ENCODE measurements around the gene FZD4.

Gene FZD4

GRCh38 chr11:86898689-86899088, 56.5 kb downstream of the FZD4 start:
- Histone ChIP-seq H3K9me3 (ENCODE audit: control insufficient read depth, insufficient read depth, low read depth, low read length) (no peaks in the 10 kb centered on the region), H3K36me3 (ENCODE audit: control insufficient read depth in 2 of 2, insufficient read depth in 1 of 2, low read length in 2 of 2) (no peaks in the 10 kb centered on the region), H3K27ac (ENCODE audit: extremely low read depth, low read depth, low read length) (no peak overlapping the region), H3K4me1 (ENCODE audit: control insufficient read depth, insufficient read depth, low read length) (no peaks in the 10 kb centered on the region), H3K4me3 (ENCODE audit: low read depth, low read length) (no peak overlapping the region)
- TF ChIP-seq ZNF324 (tag by site-specific recombination; IDR thresholded peaks at IDR 0.05) (no peak), ZNF311 (tag by site-specific recombination; IDR thresholded peaks at IDR 0.05; ENCODE audit: borderline replicate concordance) (no peak), ZNF623 (tag by site-specific recombination; IDR thresholded peaks at IDR 0.05) (no peak), ZNF501 (tag by site-specific recombination; IDR thresholded peaks at IDR 0.05) (no peak), ZNF302 (tag by site-specific recombination; IDR thresholded peaks at IDR 0.05; ENCODE audit: low read depth) (no peak), ZNF10 (tag by site-specific recombination; IDR thresholded peaks at IDR 0.05) (no peak), ZBTB1 (tag by site-specific recombination; IDR thresholded peaks at IDR 0.05) (no peak), IKZF3 (tag by site-specific recombination; IDR thresholded peaks at IDR 0.05) (no peak), ZBTB17 (tag by site-specific recombination; IDR thresholded peaks at IDR 0.05) (no peak), HIC1 (tag by site-specific recombination; IDR thresholded peaks at IDR 0.05) (no peak)
- CTCF ChIA-PET = interaction anchor here (0.6 to 1.4 kb wide), 2 partner anchors 29 to 52 kb away, joined by 3 to 4 read pairs; no protein-coding TSS in a partner anchor
- POLR2A ChIA-PET = interaction anchor here (0.7 kb wide), 1 partner anchor 349 kb away, joined by 4 read pairs; no protein-coding TSS in a partner anchor

- Histone ChIP-seq H3K4me3 (ENCODE audit: low read depth, low read length) (no peak overlapping the region), H3K36me3 (ENCODE audit: control insufficient read depth in 2 of 2, insufficient read depth in 1 of 2, low read length in 2 of 2) (no peaks in the 10 kb centered on the region), H3K4me1 (ENCODE audit: control insufficient read depth, insufficient read depth, low read length) (no peaks in the 10 kb centered on the region), H3K9me3 (ENCODE audit: control insufficient read depth, insufficient read depth, low read depth, low read length) (no peaks in the 10 kb centered on the region), H3K27ac (ENCODE audit: extremely low read depth, low read depth, low read length) (no peak overlapping the region)
- ChIA-PET POLR2A (no interaction called here), CTCF (interaction anchor here (1.1 kb wide), 1 partner anchor 26 kb away, joined by 6 read pairs; no protein-coding TSS in a partner anchor)
- TF ChIP-seq ZNF623 (tag by site-specific recombination; IDR thresholded peaks at IDR 0.05) (no peak), ZNF558 (tag by site-specific recombination; IDR thresholded peaks at IDR 0.05) (no peak), ZNF707 (tag by site-specific recombination; IDR thresholded peaks at IDR 0.05) (no peak), ZNF274 (IDR thresholded peaks at IDR 0.05; ENCODE audit: low read length) (no peak), ZNF274 (tag by site-specific recombination; IDR thresholded peaks at IDR 0.05; ENCODE audit: borderline replicate concordance) (no peak), ZNF518A (tag by site-specific recombination; conservative IDR thresholded peaks at IDR 0.05; ENCODE audit: low read depth) (no peak)
These were observed 58.8 kb downstream of the FZD4 start for GRCh38 chr11:86896441-86896841.

Data from HEK293 (cell line).